ENCODE results near the gene TLL2.

TLL2 gene

DNA sequence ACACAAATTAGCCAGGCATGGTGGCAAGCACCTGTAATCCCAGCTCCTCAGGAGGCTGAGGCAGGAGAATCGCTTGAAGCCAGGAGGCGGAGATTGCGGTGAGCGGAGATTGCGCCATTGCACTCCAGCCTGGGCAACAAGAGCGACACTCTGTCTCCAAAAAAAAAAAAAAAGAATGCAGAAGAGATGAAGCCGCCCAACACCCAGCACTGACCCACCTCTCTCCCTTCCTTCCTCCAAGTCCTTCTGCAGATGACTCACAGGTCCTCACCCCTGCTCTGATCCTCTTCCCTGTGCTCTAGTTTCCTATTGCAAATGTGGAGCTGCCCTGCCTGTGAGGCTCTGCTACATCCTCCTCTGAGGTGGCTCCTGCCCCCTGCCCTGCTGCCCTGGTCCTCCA is 132.9 kb downstream of the TLL2 start:
- TF ChIP-seq, protein P1, sequence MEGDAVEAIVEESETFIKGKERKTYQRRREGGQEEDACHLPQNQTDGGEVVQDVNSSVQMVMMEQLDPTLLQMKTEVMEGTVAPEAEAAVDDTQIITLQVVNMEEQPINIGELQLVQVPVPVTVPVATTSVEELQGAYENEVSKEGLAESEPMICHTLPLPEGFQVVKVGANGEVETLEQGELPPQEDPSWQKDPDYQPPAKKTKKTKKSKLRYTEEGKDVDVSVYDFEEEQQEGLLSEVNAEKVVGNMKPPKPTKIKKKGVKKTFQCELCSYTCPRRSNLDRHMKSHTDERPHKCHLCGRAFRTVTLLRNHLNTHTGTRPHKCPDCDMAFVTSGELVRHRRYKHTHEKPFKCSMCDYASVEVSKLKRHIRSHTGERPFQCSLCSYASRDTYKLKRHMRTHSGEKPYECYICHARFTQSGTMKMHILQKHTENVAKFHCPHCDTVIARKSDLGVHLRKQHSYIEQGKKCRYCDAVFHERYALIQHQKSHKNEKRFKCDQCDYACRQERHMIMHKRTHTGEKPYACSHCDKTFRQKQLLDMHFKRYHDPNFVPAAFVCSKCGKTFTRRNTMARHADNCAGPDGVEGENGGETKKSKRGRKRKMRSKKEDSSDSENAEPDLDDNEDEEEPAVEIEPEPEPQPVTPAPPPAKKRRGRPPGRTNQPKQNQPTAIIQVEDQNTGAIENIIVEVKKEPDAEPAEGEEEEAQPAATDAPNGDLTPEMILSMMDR (conservative IDR thresholded peaks at IDR 0.05; ENCODE audit: low read depth, low read length) = no peak
- H3K4me3 ChIP-seq (ENCODE audit: low read depth, low read length) = no peak overlapping the region
- peak; percentile 55 for DNase-seq (ENCODE audit: low read depth)

DNA sequence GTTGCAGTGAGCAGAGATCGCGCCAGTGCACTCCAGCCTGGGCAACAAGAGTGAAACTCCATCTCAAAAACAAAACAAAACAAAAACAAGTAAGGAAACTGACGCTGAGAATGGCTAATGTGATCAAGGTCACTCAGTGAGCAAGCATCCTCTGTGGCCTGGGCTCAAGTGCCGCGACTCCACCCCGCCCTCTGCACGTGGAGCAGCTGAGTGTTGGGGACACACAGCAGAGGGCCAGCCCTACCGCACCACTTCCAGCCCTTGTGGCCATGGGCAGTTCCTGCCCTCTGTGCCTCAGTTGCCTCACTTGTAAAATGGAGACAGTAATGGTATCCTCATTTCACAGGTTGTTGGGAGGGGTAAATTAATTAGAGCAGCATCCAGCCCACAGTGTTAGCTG is 134.0 kb downstream of the TLL2 start:
- DNase-seq (ENCODE audit: low read depth) = no peak
- TF ChIP-seq, protein P1 (conservative IDR thresholded peaks at IDR 0.05; ENCODE audit: low read depth, low read length) = no peak
- no peak overlapping the region for H3K4me3 ChIP-seq (ENCODE audit: low read depth, low read length)

DNA sequence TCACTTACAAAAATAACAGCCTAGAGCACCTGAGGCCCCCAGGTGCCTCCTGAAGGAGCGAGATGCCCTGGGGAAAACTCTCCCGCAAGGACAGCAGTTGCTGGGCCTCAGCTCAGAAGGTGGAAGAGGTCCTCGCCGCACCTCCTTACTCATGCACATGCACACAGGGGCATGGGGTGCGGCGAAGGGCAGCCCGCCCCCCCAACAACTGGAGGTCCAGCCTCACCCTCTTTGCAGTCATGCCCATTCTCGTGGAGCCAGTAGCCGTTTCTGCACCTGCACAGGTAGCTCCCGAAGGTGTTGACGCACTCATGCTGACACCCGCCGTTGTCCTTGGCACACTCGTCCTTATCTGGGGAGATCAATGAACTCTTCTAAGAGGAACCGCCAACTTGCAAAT is 135.0 kb downstream of the TLL2 start:
- no peak overlapping the region for H3K4me3 ChIP-seq (ENCODE audit: low read depth, low read length)
- TF ChIP-seq, protein P1 (conservative IDR thresholded peaks at IDR 0.05; ENCODE audit: low read depth, low read length) = no peak
- DNase-seq (ENCODE audit: low read depth) = no peak

DNA sequence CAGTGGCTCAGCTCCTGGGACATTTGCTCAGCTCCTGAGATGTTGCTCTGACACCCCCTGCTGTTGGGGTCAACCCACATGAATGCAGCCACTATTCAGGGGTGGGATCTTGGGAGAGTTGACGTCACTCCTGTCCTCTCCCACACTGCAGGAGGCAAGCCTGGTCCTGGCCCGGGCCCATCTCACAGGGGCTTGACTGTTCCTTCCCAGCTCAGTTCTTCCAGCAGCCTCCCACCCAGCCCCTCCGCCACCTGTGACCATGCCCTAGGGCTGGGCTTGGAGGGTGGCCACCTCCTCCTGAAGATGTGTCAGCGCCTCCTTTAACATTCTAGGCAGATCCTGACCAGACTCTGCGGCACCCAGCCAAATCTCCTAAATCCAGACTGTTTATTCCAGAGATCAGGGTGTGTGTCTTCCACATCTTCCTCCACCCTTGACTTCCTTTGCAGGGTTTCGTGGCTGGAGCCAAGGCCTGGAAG is 135.9 kb downstream of the TLL2 start:
- TF ChIP-seq, protein P1 (conservative IDR thresholded peaks at IDR 0.05; ENCODE audit: low read depth, low read length) = no peak
- peak; percentile 92 for DNase-seq (ENCODE audit: low read depth)

DNA sequence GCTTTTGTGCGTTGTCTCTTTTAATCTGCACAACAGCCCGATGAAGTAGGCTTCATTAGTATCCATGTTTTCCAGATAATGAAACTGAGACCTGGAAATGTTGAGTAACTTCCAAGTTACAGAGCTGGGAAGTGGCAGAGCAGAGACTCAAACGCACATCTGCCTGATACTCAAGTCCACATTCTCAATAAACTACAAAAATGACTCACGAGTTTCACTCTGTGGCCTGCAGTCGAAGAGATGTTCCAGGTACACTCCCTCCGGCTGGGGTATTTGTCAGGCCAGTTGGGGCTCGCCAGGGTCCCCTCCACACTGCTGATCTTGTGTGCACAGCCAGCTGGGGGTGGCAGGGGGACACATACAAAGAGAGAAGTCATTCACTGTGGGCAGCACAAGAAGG is 137.2 kb downstream of the TLL2 start:
- TF ChIP-seq, protein P1 (conservative IDR thresholded peaks at IDR 0.05; ENCODE audit: low read depth, low read length) = no peak
- no peak overlapping the region for H3K4me3 ChIP-seq (ENCODE audit: low read depth, low read length)
- no peak for DNase-seq (ENCODE audit: low read depth)

More for the DNA sequence above, 135.9 kb downstream of the TLL2 start:
- H3K4me3 ChIP-seq (ENCODE audit: low read depth, low read length) = no peak overlapping the region

DNA sequence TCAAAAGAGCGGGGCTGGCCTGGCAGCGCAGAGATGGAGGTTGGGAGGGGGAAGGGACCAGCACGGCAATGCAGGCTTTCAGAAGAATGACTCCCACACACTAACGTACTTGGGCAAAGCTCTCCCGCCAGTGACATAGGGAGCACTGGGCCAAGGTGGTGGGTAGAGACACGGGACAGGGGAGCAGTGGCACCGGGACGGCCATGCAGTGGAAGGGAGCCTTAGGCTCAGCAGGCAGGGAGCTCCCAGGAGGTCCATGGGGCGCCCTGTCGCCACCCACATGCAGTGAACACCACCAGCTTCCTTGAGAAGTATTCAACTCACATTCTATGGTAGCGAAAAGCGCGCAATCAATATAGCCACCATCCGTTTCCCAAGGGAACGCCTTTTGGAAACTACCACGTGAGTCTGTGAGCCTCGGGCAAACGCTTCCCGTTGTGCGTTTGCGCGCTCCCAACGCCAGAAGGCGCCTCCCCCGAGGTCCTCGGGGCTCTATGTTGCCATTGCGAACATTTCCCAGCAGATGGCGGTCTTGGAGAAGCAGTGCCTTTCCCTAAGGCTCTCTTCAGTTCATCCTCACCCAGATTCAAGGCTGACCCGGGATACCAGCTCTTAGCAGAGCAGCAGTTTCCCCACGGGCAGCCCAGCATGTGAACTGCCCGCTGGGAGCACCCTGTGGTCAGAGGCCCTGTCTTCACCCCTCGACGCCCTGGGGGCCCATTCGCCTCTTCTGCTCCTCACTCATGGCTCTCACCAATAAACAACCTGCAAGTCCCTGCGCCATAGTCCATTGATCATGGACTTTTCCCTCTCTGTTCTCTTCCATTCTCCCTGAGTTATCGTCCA is 138.5 kb downstream of the TLL2 start:
- TF ChIP-seq, protein P1 (conservative IDR thresholded peaks at IDR 0.05; ENCODE audit: low read depth, low read length) = peak; percentile 99
- peak overlapping the region; percentile 58 for H3K4me3 ChIP-seq (ENCODE audit: low read depth, low read length)

DNA sequence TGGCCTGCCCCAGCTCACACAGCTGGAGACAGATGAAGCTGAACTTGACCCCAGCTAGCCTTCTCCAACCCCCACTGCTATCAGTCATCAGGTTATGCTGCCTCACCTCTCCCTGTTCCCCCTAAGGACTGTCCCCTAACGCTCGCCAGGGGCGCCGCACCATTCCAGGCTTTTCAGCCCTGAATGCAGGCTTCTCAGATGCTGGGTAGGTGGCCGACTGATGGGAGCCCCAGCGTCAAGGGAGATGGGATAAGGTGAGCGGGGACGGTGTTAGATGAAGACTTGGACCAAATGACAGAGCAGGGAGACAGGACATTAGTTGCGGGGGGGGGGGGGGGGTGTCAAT is 139.1 kb downstream of the TLL2 start:
- TF ChIP-seq, protein P1 (conservative IDR thresholded peaks at IDR 0.05; ENCODE audit: low read depth, low read length) = no peak
- H3K4me3 ChIP-seq (ENCODE audit: low read depth, low read length) = peak overlapping the region; percentile 58
- DNase-seq (ENCODE audit: low read depth) = no peak

More for the DNA sequence above, 138.5 kb downstream of the TLL2 start:
- peak; percentile 92 for DNase-seq (ENCODE audit: low read depth)

All from choroid plexus epithelial cell (primary cell).